CD14-positive monocyte (primary cell): Measurements from ENCODE around the gene PLAU. TPM values are rescaled to one million over a fixed set of nuclear protein-coding genes. Genes with fewer than 3 reads are reported as not detected.
"Not testable (repeated sequence)": the region's sequence is repeated elsewhere in the genome, so short reads cannot be mapped to it uniquely, and the experiment has no call there.

ENCODE experiments used
- DNase-seq, 3 donors: peaks; one replicate each; pipeline ENCODE4 v3.0.0-alpha.2; 2011 to 2022
- H2AFZ ChIP-seq: 2 replicates; pipeline ENCODE4 v1.6.0; 2012; ENCODE audit warnings: mild to moderate bottlenecking, low read depth, low read length, inconsistent platforms; ENCODE audit not compliant: insufficient read depth, poor library complexity, severe bottlenecking
- H3K27ac ChIP-seq, 2 donors: 1 replicate in 1 of 2; 2 replicates in 1 of 2; pipeline ENCODE4 v1.5.1; 2012 to 2013; ENCODE audit warnings: low read length in 2 of 2, control low read depth in 1 of 2, inconsistent platforms in 1 of 2, low read depth in 1 of 2, mild to moderate bottlenecking in 1 of 2
- H3K27me3 ChIP-seq, 2 donors: one replicate each; pipeline versions ENCODE4 v1.6.0 to v1.6.1; 2011 to 2013; ENCODE audit warnings: low read length in 2 of 2; ENCODE audit not compliant: control insufficient read depth in 2 of 2, insufficient read depth in 2 of 2
- H3K36me3 ChIP-seq, 2 donors: replicated peaks in 1 of 2; 1 replicate in 1 of 2; 2 replicates in 1 of 2; pipeline versions ENCODE4 v1.5.1 to v1.6.1; 2012 to 2013; ENCODE audit warnings: low read length in 2 of 2, control low read depth in 1 of 2, inconsistent platforms in 1 of 2, mild to moderate bottlenecking in 1 of 2; ENCODE audit not compliant: insufficient read depth in 2 of 2, control insufficient read depth in 1 of 2
- H3K4me1 ChIP-seq, 2 donors: 1 replicate in 1 of 2; 2 replicates in 1 of 2; pipeline versions ENCODE4 v1.5.1 to v1.6.1; 2012 to 2013; ENCODE audit warnings: low read length in 2 of 2, control low read depth in 1 of 2, inconsistent platforms in 1 of 2, mild to moderate bottlenecking in 1 of 2, moderate library complexity in 1 of 2; ENCODE audit not compliant: insufficient read depth in 2 of 2, control insufficient read depth in 1 of 2
- H3K4me2 ChIP-seq: replicated peaks from 2 replicates; pipeline ENCODE3; 2012; ENCODE audit warnings: low read length, moderate library complexity, mild to moderate bottlenecking; ENCODE audit not compliant: poor library complexity, severe bottlenecking; ENCODE audit errors: extremely low read depth
- H3K4me3 ChIP-seq, 3 experiments: fragments of 200-600 bp in 1 of 3; sonication (generic) in 1 of 3; replicated peaks in 1 of 3; 1 replicate in 2 of 3; 2 replicates in 1 of 3; pipeline ENCODE4 v1.5.1; 2011 to 2013; ENCODE audit warnings: low read length in 3 of 3, mild to moderate bottlenecking in 3 of 3, control low read depth in 2 of 3, low read depth in 2 of 3, inconsistent platforms in 1 of 3, moderate library complexity in 1 of 3
- H3K79me2 ChIP-seq: 2 replicates; pipeline ENCODE4 v1.6.0; 2012; ENCODE audit warnings: mild to moderate bottlenecking, control low read depth, inconsistent platforms, low read length, moderate library complexity; ENCODE audit not compliant: insufficient read depth
- H3K9ac ChIP-seq: 2 replicates; pipeline ENCODE4 v1.6.0; 2017; ENCODE audit warnings: low read length, mild to moderate bottlenecking; ENCODE audit not compliant: insufficient read depth, poor library complexity, severe bottlenecking
- H3K9me3 ChIP-seq, 2 donors: replicated peaks in 1 of 2; 1 replicate in 1 of 2; 2 replicates in 1 of 2; pipeline versions ENCODE4 v1.5.1 to v1.6.1; 2012 to 2013; ENCODE audit warnings: low read length in 2 of 2, control low read depth in 1 of 2; ENCODE audit not compliant: control insufficient read depth in 1 of 2, insufficient read depth in 1 of 2
- H4K20me1 ChIP-seq: 2 replicates; pipeline ENCODE4 v1.6.0; 2012; ENCODE audit warnings: mild to moderate bottlenecking, low read length, control low read depth, moderate library complexity; ENCODE audit not compliant: insufficient read depth
- H3K27ac Mint-ChIP-seq, 7 donors: one replicate each; pipeline ENCODE4 v1.8.0; 2020; ENCODE audit warnings: mild to moderate bottlenecking in 7 of 7, mixed read lengths in 7 of 7, moderate library complexity in 6 of 7, inconsistent platforms in 2 of 7
- H3K27me3 Mint-ChIP-seq, 3 donors: one replicate each; pipeline ENCODE4 v1.8.0; 2021 to 2022; ENCODE audit warnings: low read depth in 3 of 3, mild to moderate bottlenecking in 3 of 3, mixed read lengths in 3 of 3, moderate library complexity in 3 of 3, inconsistent platforms in 1 of 3
- H3K36me3 Mint-ChIP-seq, 2 donors: one replicate each; pipeline ENCODE4 v1.8.0; 2020; ENCODE audit warnings: mixed read lengths in 2 of 2, inconsistent platforms in 1 of 2, mild to moderate bottlenecking in 1 of 2
- H3K4me1 Mint-ChIP-seq: one replicate; pipeline ENCODE4 v1.8.0; 2020; ENCODE audit warnings: mild to moderate bottlenecking, mixed read lengths
- H3K4me3 Mint-ChIP-seq, 2 donors: one replicate each; pipeline ENCODE4 v1.8.0; 2020; ENCODE audit warnings: mild to moderate bottlenecking in 2 of 2, mixed read lengths in 2 of 2, moderate library complexity in 1 of 2
- H3K9me3 Mint-ChIP-seq, 7 donors: one replicate each; pipeline ENCODE4 v1.8.0; 2020 to 2022; ENCODE audit warnings: mixed read lengths in 7 of 7, mild to moderate bottlenecking in 6 of 7, moderate library complexity in 6 of 7, inconsistent platforms in 2 of 7
- CTCF ChIP-seq: fragments of 200-600 bp; IDR thresholded peaks from one replicate; pipeline ENCODE4 v1.8.0; 2022; ENCODE audit warnings: antibody characterized with exemption, mild to moderate bottlenecking
- WGBS: methylation state at CpG from one replicate; pipeline ENCODE4 v1.1.5; 2013; ENCODE audit warnings: missing lambda C conversion rate; ENCODE audit not compliant: insufficient coverage; 5-methylcytosine and 5-hydroxymethylcytosine counted together
- intact Hi-C, 2 donors: fragments of 100-400 bp; cut with micrococcal nuclease; formaldehyde crosslinking; loops; one replicate each; pipeline versions ENCODE4 v1.15.0 to v1.15.1; 2023
- polyA plus RNA-seq, 3 donors: library from polyadenylated mRNA; depleted of rRNA in 1 of 3; unstranded in 2 of 3; stranded (reverse) in 1 of 3; fragments of 300-500 nt in 2 of 3; fragments of >200 nt in 1 of 3; fragmentation: Illumina TruSeq in 2 of 3; gene quantifications; 1 replicate in 2 of 3; 2 replicates in 1 of 3; pipeline ENCODE4 v1.2.3, GENCODE V29; 2012 to 2021

The PLAU gene
- polyA plus RNA-seq, 3 donors = 0.16 to 1.5 (median 0.43) TPM

GRCh38 chr10:73964743-73965142 is 53.8 kb downstream of the PLAU start:
- Histone ChIP-seq H3K9ac (no peak overlapping the region), H3K9me3 (no peaks in the 10 kb centered on the region), H3K27me3 (no peaks in the 10 kb centered on the region), H2AFZ (no peak overlapping the region), H4K20me1 (no peaks in the 10 kb centered on the region), H3K79me2 (no peaks in the 10 kb centered on the region), H3K4me1 (peaks cover 26 to 42% of the 10 kb centered on the region in 2 donors), H3K36me3 (no peaks in the 10 kb centered on the region), H3K27ac (no peak overlapping the region), H3K4me3 (no peak overlapping the region), H3K4me2 (no peak overlapping the region)
- H3K4me1 Mint-ChIP-seq = peaks cover 42% of the 10 kb centered on the region
- DNase-seq = no peak
- no peak for TF ChIP-seq CTCF
- no peak overlapping the region for H3K4me3 Mint-ChIP-seq
- intact Hi-C loops = loop anchor here in 1 of 2 donors (10.0 kb wide), 1 partner anchor 110 kb away; no protein-coding TSS in a partner anchor
- no CpG with 5 or more reads among the region's 2 CpGs for WGBS
- no peak overlapping the region for H3K27ac Mint-ChIP-seq
- H3K36me3 Mint-ChIP-seq = no peaks in the 10 kb centered on the region
- no peaks in the 10 kb centered on the region for H3K27me3 Mint-ChIP-seq
- no peaks in the 10 kb centered on the region for H3K9me3 Mint-ChIP-seq

GRCh38 chr10:73965267-73965889 is 54.4 kb downstream of the PLAU start:
- WGBS = 95% methylated on average over 9 of the region's 12 CpGs
- not testable (repeated sequence) for H3K4me2 ChIP-seq, H3K9me3 Mint-ChIP-seq, H4K20me1 ChIP-seq, DNase-seq, H3K4me3 Mint-ChIP-seq, H3K4me3 ChIP-seq, H3K36me3 Mint-ChIP-seq, H3K27ac ChIP-seq, H3K27me3 ChIP-seq, H3K79me2 ChIP-seq, H3K27ac Mint-ChIP-seq, H2AFZ ChIP-seq, H3K27me3 Mint-ChIP-seq, H3K36me3 ChIP-seq, H3K9me3 ChIP-seq
- intact Hi-C loops = loop anchor here in 1 of 2 donors (10.0 kb wide), 1 partner anchor 109 kb away; no protein-coding TSS in a partner anchor
- peaks cover 40% of the 10 kb centered on the region for H3K4me1 Mint-ChIP-seq
- Histone ChIP-seq H3K4me1 (peaks cover 25 to 40% of the 10 kb centered on the region in 2 donors), H3K9ac (peak overlapping the region; percentile 2)
